ENCODE results near the gene USF2. TPM values are rescaled to one million over a fixed set of nuclear protein-coding genes. Genes with fewer than 3 reads are reported as not detected.
A peak's percentile ranks its signal among the peaks of the same experiment; 100 is the strongest.

The USF2 gene
- total RNA-seq, 1 experiment from 2014 or later, result 123 TPM

GRCh38 chr19:35304036-35304435 lies 35.3 kb downstream of the USF2 start:
- Mint-ChIP-seq H3K4me3 (no peak overlapping the region; a peak in 1 of 5 replicates), H3K27ac (peak overlapping the region in 2 of 3 experiments; percentile 3 to 34; a peak in 2 of 7 replicates), H3K36me3 (ENCODE audit: insufficient read depth in 1 of 3, low read depth in 3 of 3) (no peaks in the 10 kb centered on the region), H3K4me1 (peaks cover 0 to 10% of the 10 kb centered on the region in 2 experiments; a peak in 2 of 4 replicates), H3K27me3 (ENCODE audit: low read depth) (no peaks in the 10 kb centered on the region), H3K9me3 (no peaks in the 10 kb centered on the region)
- TF ChIP-seq CTCF (conservative IDR thresholded peaks at IDR 0.05), result no peak
- no peak overlapping the region for H2BK20ac ChIP-seq (ENCODE audit: low read depth, low read length, poor library complexity, severe bottlenecking)
- H4K91ac ChIP-seq (ENCODE audit: insufficient read length, low read depth, low read length), result no peak overlapping the region
- H3K79me1 ChIP-seq (ENCODE audit: insufficient read depth, low read depth, low read length, poor library complexity, severe bottlenecking), result no peaks in the 10 kb centered on the region
- WGBS (ENCODE audit: extremely low coverage, insufficient read length, low lambda C conversion rate), result no CpG with 5 or more reads among the region's 11 CpGs
- H2BK12ac ChIP-seq (ENCODE audit: insufficient read length, low read depth, low read length), result no peak overlapping the region
- H2BK5ac ChIP-seq (ENCODE audit: insufficient read length, low read length), result no peak overlapping the region
- H2BK15ac ChIP-seq (ENCODE audit: low read depth, low read length), result no peak overlapping the region
- H2AK5ac ChIP-seq (ENCODE audit: insufficient read length, low read length), result no peak overlapping the region
- no peak overlapping the region for H3K9ac ChIP-seq (ENCODE audit: extremely low read depth, insufficient read length, low read length)
- H2BK120ac ChIP-seq (ENCODE audit: low read depth, low read length, poor library complexity, severe bottlenecking), result no peak overlapping the region
- H3K23ac ChIP-seq (ENCODE audit: insufficient read length, low read depth, low read length), result no peak overlapping the region
- H4K20me1 ChIP-seq (ENCODE audit: control insufficient read depth, insufficient read depth, insufficient read length), result no peaks in the 10 kb centered on the region
- no peak overlapping the region for H2AFZ ChIP-seq (ENCODE audit: low read length)
- no peak overlapping the region for H3T11ph ChIP-seq (ENCODE audit: low read length)
- no peaks in the 10 kb centered on the region; the same call in 1 of the 2 replicates for H3K4me1 ChIP-seq (ENCODE audit: insufficient read depth, low read length)
- no peak overlapping the region for H3K18ac ChIP-seq (ENCODE audit: insufficient read length, low read depth, low read length)
- no peak for DNase-seq
- no peaks in the 10 kb centered on the region for H3K79me2 ChIP-seq (ENCODE audit: insufficient read depth, low read length)
- H3K9me3 ChIP-seq (ENCODE audit: control insufficient read depth, low read depth, low read length), result no peaks in the 10 kb centered on the region
- no peak overlapping the region for H3K14ac ChIP-seq (ENCODE audit: insufficient read depth, low read length)
- H4K5ac ChIP-seq (ENCODE audit: insufficient read length, low read depth, low read length), result no peak overlapping the region
- H3K56ac ChIP-seq (ENCODE audit: insufficient read length, low read depth, low read length), result no peak overlapping the region
- H3K4me2 ChIP-seq (ENCODE audit: insufficient read depth, insufficient read length, low read length), result no peak overlapping the region
- H3K4ac ChIP-seq (ENCODE audit: low read depth, low read length), result no peak overlapping the region
- H3K27ac ChIP-seq (ENCODE audit: insufficient read length, low read depth, low read length), result no peak overlapping the region
- no peak overlapping the region for H4K8ac ChIP-seq (replicated peaks; ENCODE audit: insufficient read length, low read depth, low read length)
- H3K27me3 ChIP-seq (ENCODE audit: insufficient read depth, low read length), result no peaks in the 10 kb centered on the region
- no peaks in the 10 kb centered on the region for H3K23me2 ChIP-seq (ENCODE audit: insufficient read length, low read depth, low read length, poor library complexity, severe bottlenecking)
